Central memory CD4-positive, alpha-beta T cell (primary cell): ENCODE results near the gene SLC11A1.

Source experiments
- DNase-seq: peaks from one replicate; pipeline ENCODE4 v3.0.0; 2022

The SLC11A1 gene

DNA sequence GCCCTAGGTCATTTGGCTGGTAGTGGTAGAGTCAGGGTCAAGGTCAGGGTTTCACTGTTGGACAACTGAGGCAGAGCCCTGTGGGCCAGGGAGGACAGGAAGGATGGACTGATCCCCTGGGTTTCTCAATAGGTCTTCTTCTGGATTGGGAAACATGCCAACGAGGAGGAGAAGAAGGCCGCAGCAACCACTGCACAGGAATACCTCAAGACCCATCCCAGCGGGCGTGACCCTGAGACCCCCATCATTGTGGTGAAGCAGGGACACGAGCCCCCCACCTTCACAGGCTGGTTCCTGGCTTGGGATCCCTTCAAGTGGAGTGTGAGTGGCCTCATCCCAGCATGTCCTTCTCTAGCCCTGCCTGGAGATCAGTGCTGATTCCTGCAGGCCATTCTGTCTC is 54.9 kb downstream of the SLC11A1 start:
- DNase-seq: no peak

- DNase-seq: no peak
Measured at GRCh38 chr2:218437969-218438368, 55.9 kb downstream of the SLC11A1 start.

DNA sequence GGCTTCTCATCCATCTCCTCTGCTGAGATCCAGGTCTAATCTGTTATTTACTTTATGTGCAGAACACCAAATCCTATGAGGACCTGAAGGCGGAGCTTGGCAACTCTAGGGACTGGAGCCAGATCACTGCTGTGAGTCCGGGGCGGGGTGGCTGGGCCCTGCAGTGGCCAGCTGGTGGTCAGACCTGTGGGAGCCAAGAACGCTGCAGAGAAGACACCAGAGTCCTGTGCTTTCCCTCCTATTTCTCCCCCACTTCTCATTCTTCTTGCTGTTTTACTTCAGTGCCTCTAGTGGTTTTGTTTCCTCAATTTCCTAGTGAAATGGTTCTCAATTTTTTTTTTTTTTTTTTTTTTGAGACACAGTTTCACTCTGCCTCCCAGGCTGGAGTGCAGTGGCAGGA is 56.5 kb downstream of the SLC11A1 start:
- DNase-seq: no peak

DNA sequence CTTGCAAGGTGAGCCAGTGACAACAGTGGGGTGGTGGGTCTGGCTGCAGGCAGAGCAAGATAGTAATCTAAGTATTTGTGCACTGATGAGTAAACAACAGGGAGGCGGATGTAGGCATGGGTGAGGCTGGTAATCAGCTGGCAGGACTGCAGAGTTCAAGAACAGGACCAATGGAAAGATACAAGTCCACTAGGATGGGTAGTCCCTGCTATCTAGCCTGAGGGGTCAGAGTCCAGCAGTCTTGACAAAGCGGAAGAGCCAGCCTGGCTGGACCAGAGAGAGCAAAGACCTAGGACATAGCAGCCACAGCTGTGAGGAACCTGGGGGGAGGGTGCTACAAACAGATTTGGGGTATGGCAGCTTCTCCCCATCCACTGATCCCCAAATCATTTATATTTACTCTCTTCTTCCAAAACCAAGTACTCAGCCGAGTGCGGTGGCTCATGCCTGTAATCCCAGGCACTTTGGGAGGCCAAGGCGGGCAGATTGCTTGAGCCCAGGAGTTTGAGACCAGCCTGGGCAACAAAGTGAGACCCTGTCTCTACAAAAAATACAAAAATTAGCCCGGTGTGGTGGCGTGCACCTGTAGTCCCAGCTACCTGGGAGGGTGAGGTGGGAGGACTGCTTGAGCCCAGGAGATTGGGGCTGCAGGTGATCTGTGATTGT is 62.8 kb downstream of the SLC11A1 start:
- DNase-seq: no peak

DNA sequence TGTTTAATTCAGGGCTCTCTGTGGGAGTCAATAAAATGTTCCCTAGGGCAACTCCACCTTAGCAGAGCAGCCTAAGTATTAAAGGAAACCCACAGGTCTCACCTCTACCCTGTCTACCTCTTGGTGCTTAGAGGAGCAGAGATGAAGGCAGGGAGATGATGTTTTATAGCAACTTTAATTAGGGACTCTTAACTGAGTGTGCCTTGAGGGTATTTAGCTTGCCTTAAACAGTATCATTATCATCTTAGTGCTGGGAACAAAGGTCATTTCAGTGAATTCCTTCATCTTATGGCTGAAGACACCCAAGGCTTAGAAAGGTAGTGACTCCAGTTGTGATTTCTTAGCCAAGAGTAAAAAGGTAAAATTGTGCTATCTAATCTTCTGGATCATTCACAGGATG is 63.5 kb downstream of the SLC11A1 start:
- DNase-seq: no peak
